ENCODE measurements around the gene TRAPPC11. TPM values are rescaled to one million over a fixed set of nuclear protein-coding genes. Genes with fewer than 3 reads are reported as not detected.

The TRAPPC11 gene
- total and polyA plus RNA-seq, 4 donors, result 7.6 to 27.9 (median 14.9) TPM

DNA sequence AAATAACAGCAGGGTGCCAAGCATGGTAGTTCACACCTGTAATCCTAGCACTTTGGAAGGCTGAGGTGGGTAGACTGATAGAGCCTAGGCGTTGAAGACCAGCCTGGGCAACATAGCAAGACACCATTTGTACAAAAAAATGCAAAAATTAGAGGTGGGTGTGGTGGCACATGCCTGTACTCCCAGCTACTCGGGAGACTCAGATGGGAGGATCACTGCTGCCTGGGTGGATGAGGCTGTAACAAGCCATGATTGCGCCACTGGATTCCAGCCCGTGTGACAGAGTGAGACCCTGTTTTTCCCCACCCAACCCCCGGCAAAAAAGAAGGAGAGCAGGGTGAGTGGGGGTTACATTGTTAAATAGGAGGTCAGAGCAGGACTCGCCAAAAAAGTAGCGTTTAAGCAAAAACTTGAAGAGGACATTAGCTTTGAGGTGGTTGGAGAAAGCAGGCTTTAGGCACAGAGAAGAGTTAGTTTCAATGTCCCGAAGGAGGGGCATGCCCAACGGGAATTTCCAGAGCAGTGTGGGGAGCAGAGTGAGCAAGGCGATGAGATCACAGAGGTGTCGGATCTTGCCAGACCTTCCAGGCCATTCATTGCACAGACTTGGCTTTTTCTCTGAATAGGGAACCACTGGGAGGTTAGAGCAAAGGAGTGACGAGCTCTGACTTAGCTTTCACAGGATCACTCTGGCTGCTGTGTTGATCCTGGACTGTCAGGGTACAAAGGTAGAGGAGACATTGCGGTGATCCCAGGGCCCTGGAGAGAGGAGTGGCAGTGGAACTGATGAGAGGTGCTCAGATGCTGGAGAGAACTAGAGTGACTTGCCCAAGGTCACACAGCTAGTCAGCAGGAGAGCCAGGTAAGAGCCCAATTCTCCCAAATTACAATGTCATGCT, 70.6 kb downstream of the TRAPPC11 start:
- TF ChIP-seq SP1 (IDR thresholded peaks at IDR 0.05), result no peak
- no peak for TF ChIP-seq JUND (IDR thresholded peaks at IDR 0.05)
- no peak for TF ChIP-seq ATF3 (IDR thresholded peaks at IDR 0.05)
- no peak for TF ChIP-seq GABPA (IDR thresholded peaks at IDR 0.05 in 1 of 2, conservative IDR thresholded peaks at IDR 0.05 in 1 of 2)
- no peak for TF ChIP-seq FOXA1 (IDR thresholded peaks at IDR 0.05)
- TF ChIP-seq, protein P1, sequence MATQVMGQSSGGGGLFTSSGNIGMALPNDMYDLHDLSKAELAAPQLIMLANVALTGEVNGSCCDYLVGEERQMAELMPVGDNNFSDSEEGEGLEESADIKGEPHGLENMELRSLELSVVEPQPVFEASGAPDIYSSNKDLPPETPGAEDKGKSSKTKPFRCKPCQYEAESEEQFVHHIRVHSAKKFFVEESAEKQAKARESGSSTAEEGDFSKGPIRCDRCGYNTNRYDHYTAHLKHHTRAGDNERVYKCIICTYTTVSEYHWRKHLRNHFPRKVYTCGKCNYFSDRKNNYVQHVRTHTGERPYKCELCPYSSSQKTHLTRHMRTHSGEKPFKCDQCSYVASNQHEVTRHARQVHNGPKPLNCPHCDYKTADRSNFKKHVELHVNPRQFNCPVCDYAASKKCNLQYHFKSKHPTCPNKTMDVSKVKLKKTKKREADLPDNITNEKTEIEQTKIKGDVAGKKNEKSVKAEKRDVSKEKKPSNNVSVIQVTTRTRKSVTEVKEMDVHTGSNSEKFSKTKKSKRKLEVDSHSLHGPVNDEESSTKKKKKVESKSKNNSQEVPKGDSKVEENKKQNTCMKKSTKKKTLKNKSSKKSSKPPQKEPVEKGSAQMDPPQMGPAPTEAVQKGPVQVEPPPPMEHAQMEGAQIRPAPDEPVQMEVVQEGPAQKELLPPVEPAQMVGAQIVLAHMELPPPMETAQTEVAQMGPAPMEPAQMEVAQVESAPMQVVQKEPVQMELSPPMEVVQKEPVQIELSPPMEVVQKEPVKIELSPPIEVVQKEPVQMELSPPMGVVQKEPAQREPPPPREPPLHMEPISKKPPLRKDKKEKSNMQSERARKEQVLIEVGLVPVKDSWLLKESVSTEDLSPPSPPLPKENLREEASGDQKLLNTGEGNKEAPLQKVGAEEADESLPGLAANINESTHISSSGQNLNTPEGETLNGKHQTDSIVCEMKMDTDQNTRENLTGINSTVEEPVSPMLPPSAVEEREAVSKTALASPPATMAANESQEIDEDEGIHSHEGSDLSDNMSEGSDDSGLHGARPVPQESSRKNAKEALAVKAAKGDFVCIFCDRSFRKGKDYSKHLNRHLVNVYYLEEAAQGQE (IDR thresholded peaks at IDR 0.05), result no peak
- TF ChIP-seq CTCF (IDR thresholded peaks at IDR 0.05; ENCODE audit: low read depth, low read length, missing input control), result no peak
- TF ChIP-seq FOXA2 (IDR thresholded peaks at IDR 0.05), result no peak
- WGBS, result 78% methylated on average over 13 of the region's 13 CpGs
- no peak for DNase-seq (ENCODE audit: low spot score)
- Histone ChIP-seq H3K27ac (ENCODE audit: low read depth in 1 of 2, low read length in 2 of 2) (no peak overlapping the region), H3K9me3 (ENCODE audit: control insufficient read depth in 4 of 4, low read length in 3 of 4) (no peaks in the 10 kb centered on the region), H3K4me3 (ENCODE audit: low read depth in 1 of 3, low read length in 3 of 3) (no peak overlapping the region), H3K27me3 (ENCODE audit: control insufficient read depth in 4 of 4, insufficient read depth in 4 of 4, low read length in 3 of 4) (no peaks in the 10 kb centered on the region), H3K4me1 (ENCODE audit: control insufficient read depth in 4 of 4, insufficient read depth in 4 of 4, low read length in 3 of 4) (no peaks in the 10 kb centered on the region), H3K9ac (ENCODE audit: low read depth in 1 of 2, low read length in 2 of 2) (no peak overlapping the region), H3K36me3 (ENCODE audit: control insufficient read depth in 4 of 4, insufficient read depth in 3 of 4, low read depth in 1 of 4, low read length in 3 of 4) (no peaks in the 10 kb centered on the region)

DNA sequence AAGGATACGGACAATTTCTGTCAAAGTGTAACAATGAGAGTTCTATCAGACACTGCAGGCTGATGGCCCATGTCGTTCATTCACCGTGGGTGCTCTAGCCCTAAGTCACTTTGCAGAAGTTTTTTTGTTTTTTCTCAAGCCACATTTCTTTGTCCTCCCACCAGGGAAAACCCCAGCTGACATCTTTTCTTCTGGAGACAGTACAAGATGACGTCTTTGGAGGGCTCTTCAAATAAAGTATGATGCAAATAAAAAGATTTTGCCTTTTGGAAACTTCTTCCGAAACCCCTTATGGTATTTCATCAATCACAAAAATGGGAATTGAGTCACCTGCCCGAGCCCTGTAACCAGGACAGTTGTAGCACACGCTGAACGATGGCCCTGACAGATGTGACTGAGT, 73.2 kb downstream of the TRAPPC11 start:
- WGBS, result 89% methylated on average over 8 of the region's 8 CpGs
- Histone ChIP-seq H3K4me3 (ENCODE audit: low read depth in 1 of 3, low read length in 3 of 3) (no peak overlapping the region), H3K9ac (ENCODE audit: low read depth in 1 of 2, low read length in 2 of 2) (no peak overlapping the region), H3K27me3 (ENCODE audit: control insufficient read depth in 4 of 4, insufficient read depth in 4 of 4, low read length in 3 of 4) (no peaks in the 10 kb centered on the region), H3K9me3 (ENCODE audit: control insufficient read depth in 4 of 4, low read length in 3 of 4) (no peaks in the 10 kb centered on the region), H3K4me1 (ENCODE audit: control insufficient read depth in 4 of 4, insufficient read depth in 4 of 4, low read length in 3 of 4) (no peaks in the 10 kb centered on the region), H3K27ac (ENCODE audit: low read depth in 1 of 2, low read length in 2 of 2) (no peak overlapping the region), H3K36me3 (ENCODE audit: control insufficient read depth in 4 of 4, insufficient read depth in 3 of 4, low read depth in 1 of 4, low read length in 3 of 4) (no peaks in the 10 kb centered on the region)
- no peak for DNase-seq (ENCODE audit: low spot score)
- TF ChIP-seq, protein P1 (IDR thresholded peaks at IDR 0.05), result no peak
- no peak for TF ChIP-seq SP1 (IDR thresholded peaks at IDR 0.05)
- TF ChIP-seq FOXA2 (IDR thresholded peaks at IDR 0.05), result no peak
- TF ChIP-seq HNF4G (IDR thresholded peaks at IDR 0.05), result no peak
- no peak for TF ChIP-seq GABPA (IDR thresholded peaks at IDR 0.05 in 1 of 2, conservative IDR thresholded peaks at IDR 0.05 in 1 of 2)
- TF ChIP-seq NR2F2 (IDR thresholded peaks at IDR 0.05), result no peak
- TF ChIP-seq FOXA1 (IDR thresholded peaks at IDR 0.05), result no peak
- no peak for TF ChIP-seq RAD21 (IDR thresholded peaks at IDR 0.05)
- TF ChIP-seq HNF4A (conservative IDR thresholded peaks at IDR 0.05), result no peak
- TF ChIP-seq, protein P2, sequence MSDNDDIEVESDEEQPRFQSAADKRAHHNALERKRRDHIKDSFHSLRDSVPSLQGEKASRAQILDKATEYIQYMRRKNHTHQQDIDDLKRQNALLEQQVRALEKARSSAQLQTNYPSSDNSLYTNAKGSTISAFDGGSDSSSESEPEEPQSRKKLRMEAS (IDR thresholded peaks at IDR 0.05), result no peak
- TF ChIP-seq TAF1 (conservative IDR thresholded peaks at IDR 0.05), result no peak
- no peak for TF ChIP-seq EGR1 (IDR thresholded peaks at IDR 0.05; ENCODE audit: low read depth in 2 of 2)
- TF ChIP-seq YY1 (IDR thresholded peaks at IDR 0.05), result no peak
- TF ChIP-seq RXRA (IDR thresholded peaks at IDR 0.05), result no peak

Data from liver (tissue), 9 donors.